GM19023 (cell line): ENCODE measurements around the gene ACSL3.
"Not testable (repeated sequence)": the region's sequence is repeated elsewhere in the genome, so short reads cannot be mapped to it uniquely, and the experiment has no call there.

Experiments
- ATAC-seq: cut with Tn5 transposase; IDR thresholded peaks from one replicate; pipeline ENCODE4 v1.9.1; 2021; ENCODE audit warnings: mild to moderate bottlenecking, moderate library complexity; ENCODE audit not compliant: unreplicated experiment

Gene ACSL3

GRCh38 chr2:222907790-222908441 is 47.1 kb downstream of the ACSL3 start:
- no peak for ATAC-seq

- ATAC-seq, result no peak
Measured at GRCh38 chr2:222909286-222909685, 48.5 kb downstream of the ACSL3 start.

GRCh38 chr2:222912117-222912516 is 51.3 kb downstream of the ACSL3 start:
- ATAC-seq, result peak; percentile 99

GRCh38 chr2:222912776-222913175 is 51.9 kb downstream of the ACSL3 start:
- ATAC-seq, result no peak

GRCh38 chr2:222915092-222915957 is 54.5 kb downstream of the ACSL3 start:
- no peak for ATAC-seq

GRCh38 chr2:222916229-222917197 is 55.7 kb downstream of the ACSL3 start:
- no peak for ATAC-seq

- ATAC-seq, result not testable (repeated sequence)
Measured at GRCh38 chr2:222917212-222917611, 56.4 kb downstream of the ACSL3 start.

GRCh38 chr2:222919841-222920526 is 59.1 kb downstream of the ACSL3 start:
- no peak for ATAC-seq

- no peak for ATAC-seq
Measured at GRCh38 chr2:222920657-222921186, 59.9 kb downstream of the ACSL3 start.

- ATAC-seq, result no peak
Measured at GRCh38 chr2:222922019-222922800, 61.4 kb downstream of the ACSL3 start.

- ATAC-seq, result no peak
Measured at GRCh38 chr2:222926915-222927314, 66.1 kb downstream of the ACSL3 start.

GRCh38 chr2:222927600-222927999 is 66.8 kb downstream of the ACSL3 start:
- ATAC-seq, result no peak

- no peak for ATAC-seq
Measured at GRCh38 chr2:222928335-222928734, 67.5 kb downstream of the ACSL3 start.

GRCh38 chr2:222930862-222931261 is 70.0 kb downstream of the ACSL3 start:
- ATAC-seq, result no peak

- no peak for ATAC-seq
Measured at GRCh38 chr2:222931659-222932058, 70.8 kb downstream of the ACSL3 start.

GRCh38 chr2:222933458-222933857 is 72.6 kb downstream of the ACSL3 start:
- no peak for ATAC-seq

- no peak for ATAC-seq
Measured at GRCh38 chr2:222935688-222936298, 75.0 kb downstream of the ACSL3 start.

- ATAC-seq, result no peak
Measured at GRCh38 chr2:222936705-222937104, 75.9 kb downstream of the ACSL3 start.

- no peak for ATAC-seq
Measured at GRCh38 chr2:222938327-222938726, 77.5 kb downstream of the ACSL3 start.
